GM12878 (cell line): ENCODE measurements around the gene WDR18. TPM values are rescaled to one million over a fixed set of nuclear protein-coding genes. Genes with fewer than 3 reads are reported as not detected.

ENCODE experiments used
- ATAC-seq: fragments of 200-7000 bp; cut with Tn5 transposase; 3 replicates; pipeline ENCODE4 v1.9.1; 2020; ENCODE audit warnings: mild to moderate bottlenecking, moderate library complexity
- BruUV-seq: library from RNA; stranded (reverse); fragments of 400-500 nt; replicated peaks from 2 replicates; lab custom pipeline; 2021; lab: Mats Ljungman, UMichigan
- CTCF ChIA-PET: fragments of 300-600 bp; sonication (Branson Sonifier 250); formaldehyde crosslinking; extraction: SDS; loops from one replicate; lab custom pipeline; 2021; ENCODE audit warnings: inconsistent platforms; lab: Yijun Ruan, JAX
- POLR2A ChIA-PET: fragments of 350-600 bp; formaldehyde crosslinking; extraction: SDS; loops from one replicate; lab custom pipeline; 2021; ENCODE audit warnings: inconsistent platforms; lab: Charles Lee
- RAD21 ChIA-PET: fragments of 300-600 bp; sonication (Branson Sonifier 250); formaldehyde crosslinking; loops from one replicate; lab custom pipeline; 2023; ENCODE audit warnings: antibody characterized with exemption; ENCODE audit not compliant: unreplicated experiment; lab: Charles Lee
- SMC1A ChIA-PET: fragments of 300-600 bp; sonication (Branson Sonifier 250); formaldehyde crosslinking; loops from one replicate; lab custom pipeline; 2023; ENCODE audit not compliant: unreplicated experiment, uncharacterized antibody; lab: Charles Lee
- DNase-seq: peaks from one replicate; pipeline ENCODE4 v3.0.0-alpha.2; 2011; ENCODE audit warnings: low read depth, low spot score
- FAIRE-seq: peaks from 3 replicates; lab custom pipeline; 2011; peaks lifted over from hg19 to GRCh38; lab: Jason Lieb, UNC
- H2AFZ ChIP-seq: 2 replicates; pipeline ENCODE4 v1.6.0; 2011; ENCODE audit warnings: low read depth, low read length, control low read depth; ENCODE audit not compliant: control insufficient read depth
- H3K27ac ChIP-seq: 2 replicates; pipeline ENCODE4 v1.5.1; 2011; ENCODE audit warnings: control low read depth; ENCODE audit not compliant: control insufficient read depth, insufficient read depth
- H3K27me3 ChIP-seq, 2 experiments: replicated peaks in 1 of 2; 2 replicates each; pipeline versions ENCODE4 v1.6.0 to v1.6.1; 2011; ENCODE audit warnings: low read length in 1 of 2; ENCODE audit not compliant: control insufficient read depth in 2 of 2, insufficient read depth in 2 of 2
- H3K36me3 ChIP-seq, 2 experiments: 2 replicates each; pipeline ENCODE4 v1.5.1; 2011; ENCODE audit warnings: low read length in 1 of 2; ENCODE audit not compliant: control insufficient read depth in 2 of 2, insufficient read depth in 2 of 2
- H3K4me1 ChIP-seq: 2 replicates; pipeline ENCODE4 v1.6.1; 2011; ENCODE audit warnings: mild to moderate bottlenecking, low read length, moderate library complexity, mixed read lengths; ENCODE audit not compliant: control insufficient read depth, insufficient read depth
- H3K4me2 ChIP-seq: 2 replicates; pipeline ENCODE4 v1.6.0; 2011; ENCODE audit warnings: control low read depth; ENCODE audit not compliant: control insufficient read depth, insufficient read depth
- H3K4me3 ChIP-seq: fragments of 200-600 bp; sonication (generic); 2 replicates; pipeline ENCODE4 v1.5.1; 2016
- H3K79me2 ChIP-seq: 2 replicates; pipeline ENCODE4 v1.6.0; 2011; ENCODE audit warnings: low read length; ENCODE audit not compliant: control insufficient read depth, insufficient read depth
- H3K9ac ChIP-seq: 2 replicates; pipeline ENCODE4 v1.8.0; 2011; ENCODE audit warnings: low read length, control low read depth, mixed read lengths; ENCODE audit not compliant: control insufficient read depth, insufficient read depth
- H3K9me3 ChIP-seq: replicated peaks from 3 replicates; pipeline ENCODE4 v1.5.1; 2011; ENCODE audit warnings: mild to moderate bottlenecking, low read length; ENCODE audit not compliant: control insufficient read depth, insufficient read depth
- H4K20me1 ChIP-seq: 2 replicates; pipeline ENCODE4 v1.6.0; 2011; ENCODE audit not compliant: control insufficient read depth, insufficient read depth
- BHLHE40 ChIP-seq, 2 experiments: fragments of 450-650 bp in 1 of 2; IDR thresholded peaks; 2 replicates each; pipeline ENCODE4 v1.6.1; 2011 to 2017; ENCODE audit warnings: low read depth in 2 of 2, borderline replicate concordance in 1 of 2, improper control_type of control experiment in 1 of 2, low read length in 1 of 2, mild to moderate bottlenecking in 1 of 2
- BMI1 ChIP-seq: fragments of 450-650 bp; IDR thresholded peaks from 2 replicates; pipeline ENCODE4 v1.6.1; 2016; ENCODE audit warnings: mild to moderate bottlenecking, moderate library complexity, borderline replicate concordance
- CREB1 ChIP-seq: IDR thresholded peaks from 2 replicates; pipeline ENCODE4 v1.6.1; 2012; ENCODE audit warnings: low read depth, mild to moderate bottlenecking, inconsistent platforms
- ETV6 ChIP-seq, 2 experiments: fragments of 450-650 bp in 1 of 2; IDR thresholded peaks in 1 of 2; conservative IDR thresholded peaks in 1 of 2; 2 replicates each; pipeline ENCODE4 v1.6.1; 2014; ENCODE audit warnings: antibody characterized with exemption in 1 of 2, borderline replicate concordance in 1 of 2, low read depth in 1 of 2, mild to moderate bottlenecking in 1 of 2, moderate library complexity in 1 of 2
- MYC ChIP-seq: IDR thresholded peaks from 2 replicates; pipeline ENCODE4 v1.6.1; 2011; ENCODE audit warnings: mild to moderate bottlenecking, low read length, moderate library complexity, inconsistent platforms; ENCODE audit not compliant: insufficient read depth, insufficient replicate concordance, insufficient read length, severe bottlenecking
- NBN ChIP-seq: fragments of 450-650 bp; IDR thresholded peaks from 2 replicates; pipeline ENCODE4 v1.6.1; 2016
- POLR2A ChIP-seq: IDR thresholded peaks from 2 replicates; pipeline ENCODE4 v1.6.1; 2011; ENCODE audit warnings: low read depth, mild to moderate bottlenecking, low read length
- RUNX3 ChIP-seq: IDR thresholded peaks from 2 replicates; pipeline ENCODE4 v1.6.1; 2012; ENCODE audit warnings: low read length, inconsistent platforms
- SMAD1 ChIP-seq: fragments of 450-650 bp; IDR thresholded peaks from 2 replicates; pipeline ENCODE4 v1.6.1; 2018; ENCODE audit warnings: mild to moderate bottlenecking, low read depth; ENCODE audit not compliant: partially characterized antibody
- SP1 ChIP-seq: IDR thresholded peaks from one replicate; pipeline ENCODE4 v1.6.1; 2011; ENCODE audit warnings: low read depth, low read length
- SPI1 ChIP-seq: IDR thresholded peaks from 2 replicates; pipeline ENCODE4 v1.6.1; 2011; ENCODE audit warnings: low read depth, mild to moderate bottlenecking, low read length, moderate library complexity, borderline replicate concordance; ENCODE audit not compliant: insufficient read depth
- SREBF2 ChIP-seq: IDR thresholded peaks from 2 replicates; pipeline ENCODE4 v1.6.1; 2012; ENCODE audit warnings: mild to moderate bottlenecking, low read length
- TARDBP ChIP-seq: IDR thresholded peaks from 2 replicates; pipeline ENCODE4 v1.6.1; 2016; ENCODE audit warnings: borderline replicate concordance
- TCF12 ChIP-seq: IDR thresholded peaks from 2 replicates; pipeline ENCODE4 v1.6.1; 2011; ENCODE audit warnings: low read depth, mild to moderate bottlenecking, low read length
- ZNF24 ChIP-seq: fragments of 450-650 bp; IDR thresholded peaks from 2 replicates; pipeline ENCODE4 v1.6.1; 2017; ENCODE audit warnings: antibody characterized with exemption, mild to moderate bottlenecking
- ZNF384 ChIP-seq: IDR thresholded peaks from 2 replicates; pipeline ENCODE4 v1.6.1; 2012; ENCODE audit warnings: low read depth, mild to moderate bottlenecking, low read length, improper control_type of control experiment, borderline replicate concordance
- WGBS: methylation state at CpG from one replicate; pipeline ENCODE4 v1.1.6; 2016; ENCODE audit warnings: low lambda C conversion rate; ENCODE audit not compliant: insufficient replicate concordance, insufficient coverage; ENCODE audit errors: missing lambda C conversion rate; 5-methylcytosine and 5-hydroxymethylcytosine counted together
- in situ Hi-C: fragments of 300-500 bp; cut with MboI; formaldehyde crosslinking; loops from 9 replicates; pipeline ENCODE4 v1.14.3; 2018; ENCODE audit warnings: mixed read lengths
- intact Hi-C: fragments of 100-400 bp; cut with micrococcal nuclease; formaldehyde crosslinking; loops from one replicate; pipeline ENCODE4 v1.14.2; 2022; ENCODE audit not compliant: unreplicated experiment
- polyA plus RNA-seq, 11 experiments: library from polyadenylated mRNA; depleted of rRNA in 4 of 11; unstranded in 6 of 11; stranded (reverse) in 5 of 11; fragments of >200 nt; fragmentation: Nextera tagmentation in 4 of 11; fragmentation: Illumina TruSeq in 1 of 11; extraction: Ambion mirVana in 4 of 11; extraction: Trizol in 1 of 11; gene quantifications; 1 replicate in 1 of 11; 2 replicates in 10 of 11; pipeline versions ENCODE4 v1.2.1 to v1.2.3, GENCODE V29; 2011 to 2016; ENCODE audit warnings: inconsistent platforms in 2 of 11, missing spikeins in 2 of 11, low read depth in 1 of 11
- total RNA-seq, 4 experiments: library from RNA; depleted of rRNA in 3 of 4; stranded (reverse); fragments of >200 nt in 3 of 4; fragmentation: Illumina TruSeq in 1 of 4; extraction: Trizol in 1 of 4; gene quantifications; 2 replicates each; pipeline versions ENCODE4 v1.2.1 to v1.2.3, GENCODE V29; 2013 to 2021

WDR18 gene
- total and polyA plus RNA-seq, 10 of the 15 experiments (the other 5 are each of a cell fraction or from before 2014, with no cell fraction given) = 3.0 to 206 (median 62.3) TPM

- peak; percentile 42; the same call in 1 of the 2 replicates for TF ChIP-seq ZNF384
- peak; percentile 77 for TF ChIP-seq SPI1
- 0 out of 2 replicates have a peak, but pooled peaks have one; percentile 45 for TF ChIP-seq NBN
- TF ChIP-seq ZNF24 = no peak
- TF ChIP-seq TARDBP = no peak
- peak; percentile 69 for TF ChIP-seq RUNX3
- no peak for TF ChIP-seq CREB1
- TF ChIP-seq, all 136 proteins: peak for 12
These were observed 46.9 kb upstream of the WDR18 start (continued) for GRCh38 chr19:937259-937694.

GRCh38 chr19:938233-938923 is 45.8 kb upstream of the WDR18 start:
- POLR2A ChIA-PET = interaction anchor here (0.6 to 1.0 kb wide), 6 partner anchors 14 to 105 kb away, joined by 3 to 8 read pairs (median 3); partner anchors contain the start of gene WDR18

More at GRCh38 chr19:938233-938923, 45.8 kb upstream of the WDR18 start:
- intact Hi-C loops (no loop called here), in situ Hi-C loops (no loop called here)
- H4K20me1 ChIP-seq = no peaks in the 10 kb centered on the region; the same call in 1 of the 2 replicates
- ChIA-PET RAD21 (interaction anchor here (0.7 to 0.9 kb wide), 3 partner anchors 14 to 276 kb away, joined by 3 read pairs; no protein-coding TSS in a partner anchor), CTCF (interaction anchor here (0.6 to 1.2 kb wide), 3 partner anchors 15 to 44 kb away, joined by 3 read pairs; no protein-coding TSS in a partner anchor), SMC1A (interaction anchor here (1.0 to 1.4 kb wide), 3 partner anchors 15 to 46 kb away, joined by 3 to 5 read pairs (median 3); partner anchors contain the start of gene WDR18)
- no peak for FAIRE-seq
- no peak overlapping the region for H3K9ac ChIP-seq
- H3K36me3 ChIP-seq = peaks cover 29 to 37% of the 10 kb centered on the region in 2 experiments
- DNase-seq = no peak
- WGBS = 90% methylated on average over 23 of the region's 23 CpGs
- H2AFZ ChIP-seq = no peak overlapping the region
- H3K27me3 ChIP-seq = no peaks in the 10 kb centered on the region
- peaks cover 76% of the 10 kb centered on the region for H3K79me2 ChIP-seq
- TF ChIP-seq SP1 (no peak), SMAD1 (no peak), MYC (no peak), BHLHE40 (IDR thresholded peaks at IDR 0.05; ENCODE audit: borderline replicate concordance in 1 of 2, low read depth in 2 of 2, low read length in 1 of 2) (no peak), POLR2A (peak; percentile 36), ETV6 (conservative IDR thresholded peaks at IDR 0.05 in 1 of 2, IDR thresholded peaks at IDR 0.05 in 1 of 2; ENCODE audit: borderline replicate concordance in 1 of 2, low read depth in 1 of 2) (no peak), TCF12 (no peak), BMI1 (no peak), SREBF2 (no peak)
- peaks cover 4% of the 10 kb centered on the region for H3K9me3 ChIP-seq
- BruUV-seq = no TSS peak
- H3K4me1 ChIP-seq = peaks cover 12% of the 10 kb centered on the region
- H3K4me2 ChIP-seq = no peak overlapping the region
- no peak overlapping the region for H3K27ac ChIP-seq
- H3K4me3 ChIP-seq = no peak overlapping the region
- no peak for ATAC-seq
